ENCODE results near the gene BPIFB2. TPM values are rescaled to one million over a fixed set of nuclear protein-coding genes. Genes with fewer than 3 reads are reported as not detected.

Gene BPIFB2
- total and polyA plus RNA-seq, 9 donors, result 0.26 TPM; not detected in 8

DNA sequence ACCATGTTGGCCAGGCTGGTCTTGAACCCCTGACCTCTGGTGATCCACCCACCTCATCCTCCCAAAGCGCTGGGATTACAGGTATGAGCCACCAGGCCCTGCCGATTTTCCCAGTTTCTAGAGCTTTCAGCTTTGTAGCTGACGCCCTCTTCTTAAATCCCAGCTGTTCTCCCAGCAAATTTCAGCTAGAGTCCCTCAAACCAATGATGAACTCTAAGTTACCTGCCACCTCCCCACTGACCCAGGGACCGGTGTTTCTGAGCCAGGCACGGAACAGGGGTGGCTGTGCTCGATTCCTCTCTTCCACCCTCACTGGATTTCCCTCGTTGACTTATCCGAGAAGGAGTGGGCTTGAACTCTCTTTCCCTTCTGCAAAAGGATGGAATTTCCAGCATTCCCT is 42.4 kb upstream of the BPIFB2 start:
- Histone ChIP-seq H3K4me1 (ENCODE audit: insufficient read depth) (no peaks in the 10 kb centered on the region), H3K27ac (no peak overlapping the region), H3K4me3 (no peak overlapping the region), H3K27me3 (no peaks in the 10 kb centered on the region), H3K9me3 (no peaks in the 10 kb centered on the region), H3K36me3 (no peaks in the 10 kb centered on the region)
- intact Hi-C loops (cut with DNase I), result no loop called here
- TF ChIP-seq POLR2A (IDR thresholded peaks at IDR 0.05), result no peak
- TF ChIP-seq EP300 (IDR thresholded peaks at IDR 0.05), result no peak
- TF ChIP-seq, protein P1, sequence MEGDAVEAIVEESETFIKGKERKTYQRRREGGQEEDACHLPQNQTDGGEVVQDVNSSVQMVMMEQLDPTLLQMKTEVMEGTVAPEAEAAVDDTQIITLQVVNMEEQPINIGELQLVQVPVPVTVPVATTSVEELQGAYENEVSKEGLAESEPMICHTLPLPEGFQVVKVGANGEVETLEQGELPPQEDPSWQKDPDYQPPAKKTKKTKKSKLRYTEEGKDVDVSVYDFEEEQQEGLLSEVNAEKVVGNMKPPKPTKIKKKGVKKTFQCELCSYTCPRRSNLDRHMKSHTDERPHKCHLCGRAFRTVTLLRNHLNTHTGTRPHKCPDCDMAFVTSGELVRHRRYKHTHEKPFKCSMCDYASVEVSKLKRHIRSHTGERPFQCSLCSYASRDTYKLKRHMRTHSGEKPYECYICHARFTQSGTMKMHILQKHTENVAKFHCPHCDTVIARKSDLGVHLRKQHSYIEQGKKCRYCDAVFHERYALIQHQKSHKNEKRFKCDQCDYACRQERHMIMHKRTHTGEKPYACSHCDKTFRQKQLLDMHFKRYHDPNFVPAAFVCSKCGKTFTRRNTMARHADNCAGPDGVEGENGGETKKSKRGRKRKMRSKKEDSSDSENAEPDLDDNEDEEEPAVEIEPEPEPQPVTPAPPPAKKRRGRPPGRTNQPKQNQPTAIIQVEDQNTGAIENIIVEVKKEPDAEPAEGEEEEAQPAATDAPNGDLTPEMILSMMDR (IDR thresholded peaks at IDR 0.05), result no peak
- no peak for DNase-seq
- WGBS, 3 donors, result 65 to 72% (median 66%) methylated on average over 8 of the region's 8 CpGs

DNA sequence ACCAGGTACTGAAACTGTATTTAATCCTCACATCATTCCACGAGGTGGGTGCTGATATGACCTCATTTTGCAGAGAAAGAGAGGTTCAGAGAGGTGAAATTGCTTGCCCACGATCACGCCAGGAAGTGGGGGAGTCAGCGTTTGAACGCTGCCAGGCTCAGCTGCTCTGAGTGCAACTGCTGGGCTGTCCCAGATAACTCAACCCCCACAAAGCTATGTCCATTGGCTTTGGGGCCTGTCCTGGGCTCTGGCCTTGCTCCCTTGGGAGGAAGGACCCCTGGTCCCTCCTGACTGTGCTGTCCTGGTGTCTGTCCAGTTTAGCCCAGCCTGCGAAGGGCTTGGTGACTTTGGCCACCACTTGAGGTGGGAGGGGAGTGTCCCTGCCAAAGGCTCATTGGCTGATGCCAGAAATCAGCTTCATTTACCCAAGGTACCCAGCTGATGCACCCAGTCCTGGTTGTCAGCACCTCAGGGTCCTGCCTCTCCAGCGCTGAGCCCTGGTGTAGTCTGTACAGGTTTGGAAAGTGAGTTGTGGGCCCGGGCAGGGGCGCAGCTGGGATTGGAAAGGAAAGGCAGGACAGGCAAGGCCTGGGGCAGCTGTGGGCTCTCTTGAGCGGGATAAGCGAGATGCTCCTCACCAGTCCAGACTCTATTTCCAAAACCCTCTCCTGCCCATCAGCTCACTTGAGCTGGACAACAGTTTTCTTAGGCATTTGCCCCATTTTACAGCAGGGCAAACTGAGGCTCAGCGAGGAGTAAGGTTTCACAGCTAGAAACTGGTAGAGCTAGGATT is 41.7 kb upstream of the BPIFB2 start:
- intact Hi-C loops (cut with DNase I), result no loop called here

DNA sequence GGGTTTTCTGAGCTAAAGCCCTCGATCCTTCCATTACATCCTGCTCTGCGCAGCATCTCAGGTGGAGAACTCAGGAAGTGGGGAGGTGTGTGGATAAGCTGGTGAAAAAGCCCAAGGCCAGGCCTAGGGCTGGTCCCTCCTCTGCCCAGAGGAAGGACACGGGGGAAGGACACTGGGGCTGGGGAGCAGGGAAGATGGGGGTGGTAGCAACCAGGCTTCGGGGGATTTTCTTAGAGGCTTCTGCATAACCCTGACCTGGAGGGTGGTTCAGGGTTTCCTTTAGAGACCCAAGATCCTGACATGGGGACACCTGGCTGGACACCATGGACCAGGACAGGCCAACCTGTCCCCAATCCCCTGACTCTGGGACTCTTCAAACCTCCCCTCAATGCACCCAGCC is 41.1 kb upstream of the BPIFB2 start:
- H3K27ac ChIP-seq, result no peak overlapping the region
- no peaks in the 10 kb centered on the region for H3K36me3 ChIP-seq
- no peaks in the 10 kb centered on the region for H3K9me3 ChIP-seq
- no peak for DNase-seq
- H3K4me1 ChIP-seq (ENCODE audit: insufficient read depth), result no peaks in the 10 kb centered on the region
- WGBS, 3 donors, result 67 to 92% (median 74%) methylated on average over 4 of the region's 4 CpGs
- intact Hi-C loops (cut with DNase I), result no loop called here
- no peaks in the 10 kb centered on the region for H3K27me3 ChIP-seq
- H3K4me3 ChIP-seq, result no peak overlapping the region
- TF ChIP-seq EP300 (IDR thresholded peaks at IDR 0.05), result no peak
- TF ChIP-seq, protein P1 (IDR thresholded peaks at IDR 0.05), result no peak

More for the DNA sequence above, 41.7 kb upstream of the BPIFB2 start:
- H3K4me3 ChIP-seq, result no peak overlapping the region
- no peak overlapping the region for H3K27ac ChIP-seq
- no peaks in the 10 kb centered on the region for H3K9me3 ChIP-seq
- TF ChIP-seq EP300 (IDR thresholded peaks at IDR 0.05), result no peak
- TF ChIP-seq, protein P1 (IDR thresholded peaks at IDR 0.05), result no peak
- TF ChIP-seq POLR2A (IDR thresholded peaks at IDR 0.05), result no peak
- no peaks in the 10 kb centered on the region for H3K27me3 ChIP-seq
- no peak for DNase-seq
- 53 to 55% (median 54%) methylated on average over 12 of the region's 12 CpGs for WGBS, 3 donors
- no peaks in the 10 kb centered on the region for H3K4me1 ChIP-seq (ENCODE audit: insufficient read depth)
- H3K36me3 ChIP-seq, result no peaks in the 10 kb centered on the region

DNA sequence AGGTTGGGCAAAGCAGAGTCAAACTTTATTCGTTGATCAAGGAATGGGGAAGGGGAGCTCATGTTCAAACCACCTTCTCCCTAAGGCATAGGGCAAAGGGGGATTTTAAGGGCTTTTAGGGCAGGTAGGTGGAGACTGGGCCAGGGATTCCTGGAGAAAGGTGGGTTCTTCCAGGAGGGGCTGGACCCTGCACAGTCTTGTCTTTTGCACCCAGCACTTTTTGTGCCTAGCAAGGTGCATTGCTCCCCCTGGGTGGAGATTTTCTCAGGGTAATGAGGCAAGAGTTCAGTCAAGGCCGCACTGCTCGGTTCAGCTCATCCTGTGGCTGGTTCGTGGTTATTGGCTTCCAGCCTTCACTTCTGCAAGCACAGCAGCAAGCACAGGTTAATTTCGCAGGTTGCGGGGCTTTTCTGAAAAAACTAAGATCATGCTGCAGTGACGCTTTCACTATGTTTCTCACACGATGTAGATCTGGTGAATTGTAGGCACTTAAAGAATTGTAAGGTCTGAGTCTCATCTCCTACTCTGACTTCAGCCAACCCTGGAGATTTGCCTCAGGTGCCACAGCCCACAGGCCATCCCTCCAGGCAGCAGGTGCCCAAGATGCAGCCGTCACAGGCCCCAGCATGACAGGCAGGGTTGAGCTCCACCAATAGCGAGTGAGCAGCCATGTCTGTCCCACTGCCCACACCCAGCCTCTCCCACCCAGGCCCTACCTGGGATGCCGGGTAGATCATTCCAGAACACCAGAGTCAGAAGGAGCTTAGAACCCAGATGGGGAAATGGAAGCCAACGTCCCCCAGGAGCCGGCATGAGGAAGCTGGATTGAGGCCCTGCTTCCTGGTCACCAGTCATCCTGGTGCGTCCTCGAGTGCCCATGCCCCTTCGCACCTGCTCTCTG is 40.4 kb upstream of the BPIFB2 start:
- no peak for TF ChIP-seq EP300 (IDR thresholded peaks at IDR 0.05)
- TF ChIP-seq, protein P1 (IDR thresholded peaks at IDR 0.05), result no peak
- no peak for TF ChIP-seq POLR2A (IDR thresholded peaks at IDR 0.05)
- no peaks in the 10 kb centered on the region for H3K4me1 ChIP-seq (ENCODE audit: insufficient read depth)
- intact Hi-C loops (cut with DNase I), result no loop called here
- H3K4me3 ChIP-seq, result no peak overlapping the region
- WGBS, 3 donors, result 63 to 77% (median 69%) methylated on average over 16 of the region's 16 CpGs
- no peaks in the 10 kb centered on the region for H3K27me3 ChIP-seq
- H3K9me3 ChIP-seq, result no peaks in the 10 kb centered on the region
- H3K36me3 ChIP-seq, result no peaks in the 10 kb centered on the region
- no peak for DNase-seq
- H3K27ac ChIP-seq, result no peak overlapping the region
